ENCODE data around the gene TMEM101. TPM values are rescaled to one million over a fixed set of nuclear protein-coding genes. Genes with fewer than 3 reads are reported as not detected.
A peak's percentile ranks its signal among the peaks of the same experiment; 100 is the strongest.
"Not testable (repeated sequence)": the region's sequence is repeated elsewhere in the genome, so short reads cannot be mapped to it uniquely, and the experiment has no call there.

The TMEM101 gene
- total and polyA plus RNA-seq, 10 donors = 15.9 to 30.6 (median 21.1) TPM

DNA sequence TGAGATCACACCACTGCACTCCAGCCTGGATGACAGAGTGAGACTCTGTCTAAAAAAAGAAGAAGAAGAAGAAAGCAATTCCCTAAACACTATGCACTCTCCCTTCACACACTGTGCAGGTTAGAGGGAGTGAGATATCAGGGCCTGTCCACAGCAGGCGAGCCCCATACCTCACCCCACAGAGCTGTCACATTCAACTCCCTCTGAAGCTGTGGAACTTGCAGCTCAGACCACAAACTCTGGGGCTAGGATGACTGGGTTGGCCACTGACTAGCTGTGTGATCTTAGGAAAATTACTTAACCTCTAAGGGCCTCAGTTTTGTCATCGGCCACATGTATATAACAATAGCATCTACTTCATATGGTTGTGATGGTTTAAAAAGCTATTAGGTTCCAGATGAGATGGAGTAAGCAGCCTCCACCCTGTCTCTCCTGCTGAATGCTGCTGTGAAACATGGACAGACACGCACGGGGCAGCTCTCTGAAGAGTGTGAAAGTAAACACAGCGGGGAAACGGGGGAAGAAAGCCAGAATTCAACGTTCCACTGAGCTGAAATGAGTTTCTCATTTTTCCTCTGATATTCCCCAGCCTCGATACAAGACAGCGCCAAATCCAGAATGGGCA lies 47.4 kb downstream of the TMEM101 start:
- TF ChIP-seq POLR2AphosphoS5 (IDR thresholded peaks at IDR 0.05) = no peak
- no peak for TF ChIP-seq POLR2A (IDR thresholded peaks at IDR 0.05)
- H3K27me3 ChIP-seq (replicated peaks in 1 of 7) = peaks cover 0 to 21% (median 0%) of the 10 kb centered on the region in 7 donors
- WGBS, 5 donors = 57 to 79% (median 74%) methylated on average over 9 of the region's 9 CpGs
- H3K27ac ChIP-seq = no peak overlapping the region
- no peak overlapping the region for H3K4me3 ChIP-seq
- no peak for DNase-seq
- no peaks in the 10 kb centered on the region for H3K36me3 ChIP-seq
- intact Hi-C loops (cut with DNase I; ENCODE audit: low total_unique reads) = no loop called here
- no peaks in the 10 kb centered on the region for H3K9me3 ChIP-seq
- H3K4me1 ChIP-seq = no peaks in the 10 kb centered on the region

DNA sequence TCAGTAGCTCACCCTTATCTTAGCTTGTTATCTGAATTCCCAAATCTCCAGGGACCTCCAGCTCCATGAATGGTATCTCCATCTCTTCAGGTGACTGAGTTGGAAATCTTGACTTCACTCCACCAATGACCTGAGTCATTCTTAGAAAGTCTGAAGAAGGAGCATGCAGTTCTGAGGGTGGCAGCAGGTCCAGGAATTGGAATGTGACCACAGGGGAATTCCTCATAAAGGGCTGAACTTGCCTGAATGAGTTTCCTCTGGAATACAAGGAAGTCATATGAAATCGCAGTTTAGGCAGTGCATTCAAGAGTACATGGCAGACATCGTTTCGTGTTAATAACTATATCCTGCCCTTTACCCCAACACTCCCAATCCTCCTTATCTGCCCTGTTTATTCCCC lies 48.5 kb downstream of the TMEM101 start:
- TF ChIP-seq POLR2AphosphoS5 (IDR thresholded peaks at IDR 0.05) = no peak
- peaks cover 0 to 30% (median 0%) of the 10 kb centered on the region in 7 donors for H3K27me3 ChIP-seq (replicated peaks in 1 of 7)
- DNase-seq = no peak
- 69 to 84% (median 76%) methylated on average over 3 of the region's 3 CpGs for WGBS, 5 donors
- H3K4me3 ChIP-seq = no peak overlapping the region
- no peaks in the 10 kb centered on the region for H3K9me3 ChIP-seq
- intact Hi-C loops (cut with DNase I; ENCODE audit: low total_unique reads) = no loop called here
- no peaks in the 10 kb centered on the region for H3K36me3 ChIP-seq
- H3K27ac ChIP-seq = no peak overlapping the region
- no peaks in the 10 kb centered on the region for H3K4me1 ChIP-seq

DNA sequence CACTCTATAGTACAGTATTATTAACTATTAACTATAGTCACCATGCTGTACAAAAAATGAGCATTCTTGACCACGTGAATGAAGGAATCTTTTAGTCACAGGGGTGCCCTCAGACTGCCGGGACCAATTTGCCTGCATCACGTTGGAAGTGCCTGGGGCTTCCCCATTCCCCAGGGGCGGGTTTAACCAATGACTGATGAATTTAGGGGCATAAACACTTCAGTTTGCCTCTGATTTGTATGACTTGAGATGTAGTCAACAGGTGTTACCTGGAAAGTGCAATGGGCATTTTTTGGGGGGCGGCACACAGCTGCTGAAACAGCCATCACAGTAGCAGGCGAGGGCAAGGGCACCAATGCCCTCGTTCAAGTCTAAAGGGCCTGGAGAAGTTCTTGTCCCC lies 52.3 kb downstream of the TMEM101 start:
- intact Hi-C loops (cut with DNase I; ENCODE audit: low total_unique reads) = no loop called here
- H3K27ac ChIP-seq = no peak overlapping the region
- DNase-seq = peak; percentile 33
- 52 to 70% (median 58%) methylated on average over 7 of the region's 7 CpGs for WGBS, 5 donors
- no peaks in the 10 kb centered on the region for H3K9me3 ChIP-seq
- no peaks in the 10 kb centered on the region for H3K36me3 ChIP-seq
- H3K4me1 ChIP-seq = no peaks in the 10 kb centered on the region
- no peak overlapping the region for H3K4me3 ChIP-seq
- TF ChIP-seq POLR2AphosphoS5 (IDR thresholded peaks at IDR 0.05) (no peak), POLR2A (IDR thresholded peaks at IDR 0.05) (no peak)
- TF ChIP-seq, protein P1, sequence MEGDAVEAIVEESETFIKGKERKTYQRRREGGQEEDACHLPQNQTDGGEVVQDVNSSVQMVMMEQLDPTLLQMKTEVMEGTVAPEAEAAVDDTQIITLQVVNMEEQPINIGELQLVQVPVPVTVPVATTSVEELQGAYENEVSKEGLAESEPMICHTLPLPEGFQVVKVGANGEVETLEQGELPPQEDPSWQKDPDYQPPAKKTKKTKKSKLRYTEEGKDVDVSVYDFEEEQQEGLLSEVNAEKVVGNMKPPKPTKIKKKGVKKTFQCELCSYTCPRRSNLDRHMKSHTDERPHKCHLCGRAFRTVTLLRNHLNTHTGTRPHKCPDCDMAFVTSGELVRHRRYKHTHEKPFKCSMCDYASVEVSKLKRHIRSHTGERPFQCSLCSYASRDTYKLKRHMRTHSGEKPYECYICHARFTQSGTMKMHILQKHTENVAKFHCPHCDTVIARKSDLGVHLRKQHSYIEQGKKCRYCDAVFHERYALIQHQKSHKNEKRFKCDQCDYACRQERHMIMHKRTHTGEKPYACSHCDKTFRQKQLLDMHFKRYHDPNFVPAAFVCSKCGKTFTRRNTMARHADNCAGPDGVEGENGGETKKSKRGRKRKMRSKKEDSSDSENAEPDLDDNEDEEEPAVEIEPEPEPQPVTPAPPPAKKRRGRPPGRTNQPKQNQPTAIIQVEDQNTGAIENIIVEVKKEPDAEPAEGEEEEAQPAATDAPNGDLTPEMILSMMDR (IDR thresholded peaks at IDR 0.05 in 8 of 11, conservative IDR thresholded peaks at IDR 0.05 in 3 of 11) = no peak
- H3K27me3 ChIP-seq (replicated peaks in 1 of 7) = peaks cover 0 to 23% (median 0%) of the 10 kb centered on the region in 7 donors

DNA sequence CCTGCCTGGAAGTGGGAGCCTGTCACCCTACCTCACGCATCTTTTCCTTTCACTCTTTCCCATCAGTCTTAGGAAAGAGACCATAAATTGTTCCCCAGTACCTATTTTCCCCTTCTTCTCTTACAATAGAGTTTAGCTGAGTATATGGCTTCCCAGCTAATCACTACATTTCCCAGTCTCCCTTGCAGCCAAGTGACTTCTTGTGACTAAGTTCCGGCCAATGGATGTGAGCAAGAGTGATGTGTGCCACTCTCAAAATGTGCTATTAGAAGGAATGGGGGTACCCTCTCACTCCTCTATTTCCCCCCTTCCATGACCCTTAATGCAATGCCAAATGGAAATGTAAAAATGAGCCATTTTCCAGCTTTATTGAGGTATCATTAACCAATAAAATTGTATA lies 52.8 kb downstream of the TMEM101 start:
- H3K27me3 ChIP-seq (replicated peaks in 1 of 7) = peaks cover 0 to 28% (median 0%) of the 10 kb centered on the region in 7 donors
- intact Hi-C loops (cut with DNase I; ENCODE audit: low total_unique reads) = no loop called here
- 80 to 87% (median 83%) methylated on average over 2 of the region's 2 CpGs for WGBS, 5 donors
- no peaks in the 10 kb centered on the region for H3K4me1 ChIP-seq
- no peak for DNase-seq
- no peak overlapping the region for H3K27ac ChIP-seq
- no peaks in the 10 kb centered on the region for H3K9me3 ChIP-seq
- TF ChIP-seq POLR2AphosphoS5 (IDR thresholded peaks at IDR 0.05) (no peak), POLR2A (IDR thresholded peaks at IDR 0.05) (no peak)
- TF ChIP-seq, protein P1 (IDR thresholded peaks at IDR 0.05 in 8 of 11, conservative IDR thresholded peaks at IDR 0.05 in 3 of 11) = no peak
- H3K4me3 ChIP-seq = no peak overlapping the region
- no peaks in the 10 kb centered on the region for H3K36me3 ChIP-seq

DNA sequence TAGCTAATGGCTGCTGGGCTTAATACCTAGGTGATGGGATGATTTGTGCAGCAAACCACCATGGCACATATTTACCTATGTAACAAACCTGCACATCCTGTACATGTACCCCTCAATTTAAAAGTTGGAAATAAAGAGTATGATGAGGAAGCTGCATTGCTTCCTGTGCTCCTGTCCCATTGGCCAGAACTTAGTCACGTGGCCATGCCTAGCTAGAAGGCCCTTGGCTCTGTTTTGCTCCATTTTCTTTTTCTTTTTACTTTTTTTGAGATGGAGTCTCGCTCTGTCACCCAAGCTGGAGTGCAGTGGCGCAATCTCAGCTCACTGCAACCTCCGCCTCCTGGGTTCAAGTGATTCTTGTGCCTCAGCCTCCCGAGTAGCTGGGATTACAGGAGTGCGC lies 53.5 kb downstream of the TMEM101 start:
- H3K27ac ChIP-seq; H3K4me1 ChIP-seq; H3K4me3 ChIP-seq; H3K9me3 ChIP-seq; DNase-seq; H3K36me3 ChIP-seq; intact Hi-C loops (cut with DNase I; ENCODE audit: low total_unique reads): not testable (repeated sequence)
- peaks cover 0 to 33% (median 0%) of the 10 kb centered on the region in 7 donors for H3K27me3 ChIP-seq (replicated peaks in 1 of 7)
- WGBS, 5 donors = 89 to 94% (median 90%) methylated on average over 6 of the region's 6 CpGs

Small RNAs within 50 kb of the gene (small RNA-seq; reads per million reads assigned to genes)
- gene RF00012 = 0 reads per million in 4 donors

Other genes starting within 250 kb of the TMEM101 start
- 10 to 100 TPM; 55.0 to 96.2 (median 87.5) TPM for gene DUSP3, start 236.0 kb downstream of the TMEM101 start, total RNA-seq
- gene DUSP3, start 236.0 kb downstream of the TMEM101 start, polyA plus RNA-seq = 10 to 100 TPM; 25.7 to 45.7 (median 32.1) TPM
- gene CFAP97D1, start 234.5 kb downstream of the TMEM101 start, total RNA-seq = under 1 TPM in 4 of 7 donors, not detected in 3; 0.17 to 0.32 (median 0.20) TPM
- under 1 TPM in 1 of 3 donors, not detected in 2; 0.06 TPM for gene CFAP97D1, start 234.5 kb downstream of the TMEM101 start, polyA plus RNA-seq
- 10 to 100 TPM in 2 of 7 donors, 1 to 10 TPM in 5; 3.3 to 23.9 (median 9.7) TPM for gene MPP3, start 181.8 kb downstream of the TMEM101 start, total RNA-seq
- gene MPP3, start 181.8 kb downstream of the TMEM101 start, polyA plus RNA-seq = 1 to 10 TPM; 1.9 to 7.1 (median 5.7) TPM
- 1 to 10 TPM in 6 of 7 donors, under 1 TPM in 1; 0.77 to 5.3 (median 3.6) TPM for gene CD300LG, start 167.8 kb downstream of the TMEM101 start, total RNA-seq
- gene CD300LG, start 167.8 kb downstream of the TMEM101 start, polyA plus RNA-seq = 1 to 10 TPM in 1 of 3 donors, under 1 TPM in 2; 0.33 to 1.7 (median 0.73) TPM
- gene MPP2, start 107.4 kb downstream of the TMEM101 start, total RNA-seq = 1 to 10 TPM in 5 of 7 donors, under 1 TPM in 2; 0.77 to 2.4 (median 1.2) TPM
- gene MPP2, start 107.4 kb downstream of the TMEM101 start, polyA plus RNA-seq = under 1 TPM; 0.13 to 0.51 (median 0.15) TPM
- not detected for gene PPY, start 72.5 kb downstream of the TMEM101 start, total RNA-seq
- gene PPY, start 72.5 kb downstream of the TMEM101 start, polyA plus RNA-seq = not detected
- not detected for gene PYY, start 61.0 kb downstream of the TMEM101 start, total RNA-seq
- gene PYY, start 61.0 kb downstream of the TMEM101 start, polyA plus RNA-seq = not detected
- gene NAGS, start 10.3 kb downstream of the TMEM101 start, total RNA-seq = 1 to 10 TPM in 4 of 7 donors, under 1 TPM in 3; 0.65 to 1.8 (median 1.0) TPM
- gene NAGS, start 10.3 kb downstream of the TMEM101 start, polyA plus RNA-seq = under 1 TPM; 0.39 to 0.90 (median 0.82) TPM
- 10 to 100 TPM; 21.6 to 43.1 (median 39.4) TPM for gene LSM12, start 51.7 kb upstream of the TMEM101 start, total RNA-seq
- gene LSM12, start 51.7 kb upstream of the TMEM101 start, polyA plus RNA-seq = 10 to 100 TPM; 18.9 to 30.4 (median 22.4) TPM
- 10 to 100 TPM; 24.9 to 49.2 (median 39.2) TPM for gene G6PC3, start 55.8 kb upstream of the TMEM101 start, total RNA-seq
- 10 to 100 TPM; 28.9 to 36.8 (median 35.9) TPM for gene G6PC3, start 55.8 kb upstream of the TMEM101 start, polyA plus RNA-seq
- 10 to 100 TPM; 42.3 to 72.9 (median 59.4) TPM for gene HDAC5, start 108.7 kb upstream of the TMEM101 start, total RNA-seq
- 10 to 100 TPM; 18.5 to 39.9 (median 22.4) TPM for gene HDAC5, start 108.7 kb upstream of the TMEM101 start, polyA plus RNA-seq
- gene HROB, start 127.0 kb upstream of the TMEM101 start, total RNA-seq = 1 to 10 TPM; 1.3 to 4.1 (median 1.8) TPM
- 1 to 10 TPM in 2 of 3 donors, under 1 TPM in 1; 0.83 to 1.0 (median 1.0) TPM for gene HROB, start 127.0 kb upstream of the TMEM101 start, polyA plus RNA-seq
- gene ASB16, start 155.7 kb upstream of the TMEM101 start, total RNA-seq = under 1 TPM in 1 of 7 donors, not detected in 6; 0.57 TPM
- gene ASB16, start 155.7 kb upstream of the TMEM101 start, polyA plus RNA-seq = under 1 TPM in 2 of 3 donors, not detected in 1; 0.09 to 0.16 TPM
- gene TMUB2, start 172.0 kb upstream of the TMEM101 start, total RNA-seq = 10 to 100 TPM; 41.9 to 59.0 (median 43.8) TPM
- 10 to 100 TPM; 26.8 to 49.4 (median 43.1) TPM for gene TMUB2, start 172.0 kb upstream of the TMEM101 start, polyA plus RNA-seq
- gene ATXN7L3, start 184.9 kb upstream of the TMEM101 start, total RNA-seq = 10 to 100 TPM; 51.3 to 96.2 (median 68.4) TPM
- gene ATXN7L3, start 184.9 kb upstream of the TMEM101 start, polyA plus RNA-seq = 10 to 100 TPM; 25.2 to 55.5 (median 27.2) TPM
- gene UBTF, start 204.7 kb upstream of the TMEM101 start, total RNA-seq = 100 to 1,000 TPM in 3 of 7 donors, 10 to 100 TPM in 4; 77.0 to 113 (median 94.8) TPM
- 10 to 100 TPM; 43.2 to 67.0 (median 43.9) TPM for gene UBTF, start 204.7 kb upstream of the TMEM101 start, polyA plus RNA-seq

All from spleen (tissue), 11 donors.